NCI-H2171 (cell line): Measurements from ENCODE around the gene DESI1.
A peak's percentile ranks its signal among the peaks of the same experiment; 100 is the strongest.

Experiments
- DNase-seq: peaks from one replicate; lab custom pipeline; 2025; lab: John Stamatoyannopoulos, UW

DESI1 gene

GRCh38 chr22:41557401-41558240, 63.2 kb downstream of the DESI1 start:
- DNase-seq: peak; percentile 68

GRCh38 chr22:41556561-41556960, 64.3 kb downstream of the DESI1 start:
- no peak for DNase-seq

GRCh38 chr22:41555325-41555982, 65.4 kb downstream of the DESI1 start:
- peak; percentile 35 for DNase-seq

- DNase-seq: no peak
Observed at GRCh38 chr22:41551877-41552582, 68.8 kb downstream of the DESI1 start.

GRCh38 chr22:41550952-41551491, 69.8 kb downstream of the DESI1 start:
- DNase-seq: no peak

- no peak for DNase-seq
Observed at GRCh38 chr22:41548830-41549211, 72.0 kb downstream of the DESI1 start.
